Measurements from ENCODE around the gene EME1.

DNA sequence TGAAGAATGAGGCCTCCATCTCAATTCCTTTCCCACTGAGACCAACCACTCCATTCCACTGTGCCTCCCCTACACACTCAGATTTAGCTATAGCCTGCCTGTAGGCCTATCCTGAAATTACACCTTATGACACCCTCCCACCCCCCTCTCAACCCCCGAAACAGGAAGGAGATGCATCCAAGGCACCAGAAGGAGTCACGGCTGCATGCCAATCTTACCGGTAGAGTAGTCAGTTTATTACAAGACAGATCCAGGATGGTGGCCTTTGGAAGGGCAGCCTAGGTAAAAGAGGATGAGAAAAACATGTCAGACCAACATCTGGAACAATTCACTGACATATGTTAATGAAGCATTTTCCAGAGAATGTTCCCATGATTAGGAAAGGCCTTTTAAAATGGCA lies 21.7 kb downstream of the EME1 start:
- TF ChIP-seq POLR2A (IDR thresholded peaks at IDR 0.05; ENCODE audit: low read length): no peak
- no peak for TF ChIP-seq GATA1 (IDR thresholded peaks at IDR 0.05; ENCODE audit: low read depth, low read length)

All from erythroblast (primary cell).